HG02852 (cell line): Measurements from ENCODE around the gene WDFY2.

ENCODE experiments used
- ATAC-seq: cut with Tn5 transposase; IDR thresholded peaks from one replicate; pipeline ENCODE4 v1.9.1; 2021; ENCODE audit warnings: mild to moderate bottlenecking, moderate library complexity; ENCODE audit not compliant: unreplicated experiment

Gene WDFY2

GRCh38 chr13:51784097-51784496 is 199.8 kb downstream of the WDFY2 start:
- no peak for ATAC-seq

GRCh38 chr13:51785712-51786424 is 201.6 kb downstream of the WDFY2 start:
- no peak for ATAC-seq

GRCh38 chr13:51786425-51787265 is 202.4 kb downstream of the WDFY2 start:
- ATAC-seq: no peak

- peak; percentile 71 for ATAC-seq
Observed at GRCh38 chr13:51793570-51794271, 209.5 kb downstream of the WDFY2 start.

- no peak for ATAC-seq
Observed at GRCh38 chr13:51794964-51795363, 210.7 kb downstream of the WDFY2 start.

GRCh38 chr13:51795419-51795818 is 211.2 kb downstream of the WDFY2 start:
- no peak for ATAC-seq

GRCh38 chr13:51796546-51796945 is 212.3 kb downstream of the WDFY2 start:
- ATAC-seq: no peak

- peak; percentile 41 for ATAC-seq
Observed at GRCh38 chr13:51797664-51798488, 213.6 kb downstream of the WDFY2 start.

- ATAC-seq: no peak
Observed at GRCh38 chr13:51799261-51799660, 215.0 kb downstream of the WDFY2 start.

- ATAC-seq: no peak
Observed at GRCh38 chr13:51800486-51800885, 216.2 kb downstream of the WDFY2 start.

GRCh38 chr13:51801631-51802099 is 217.4 kb downstream of the WDFY2 start:
- ATAC-seq: no peak

- no peak for ATAC-seq
Observed at GRCh38 chr13:51802631-51803418, 218.6 kb downstream of the WDFY2 start.

- ATAC-seq: peak; percentile 90
Observed at GRCh38 chr13:51803422-51804294, 219.4 kb downstream of the WDFY2 start, which contains the start of gene DHRS12. TSS of gene DHRS12 (minus strand) at chr13:51804163. CDS start at chr13:51799659, 4,504 bp downstream.

- no peak for ATAC-seq
Observed at GRCh38 chr13:51804295-51805172, 220.3 kb downstream of the WDFY2 start.

- ATAC-seq: no peak
Observed at GRCh38 chr13:51805313-51805712, 221.1 kb downstream of the WDFY2 start.

- ATAC-seq: no peak
Observed at GRCh38 chr13:51805925-51806324, 221.7 kb downstream of the WDFY2 start.

- ATAC-seq: no peak
Observed at GRCh38 chr13:51806566-51806965, 222.3 kb downstream of the WDFY2 start.

- ATAC-seq: no peak
Observed at GRCh38 chr13:51807041-51807440, 222.8 kb downstream of the WDFY2 start.
